Left lung (tissue), 10 donors: ENCODE data around the gene ATRNL1. TPM values are rescaled to one million over a fixed set of nuclear protein-coding genes. Genes with fewer than 3 reads are reported as not detected.

Experiments used
- ATAC-seq: fragments of 200-7000 bp; cut with Tn5 transposase; one replicate; pipeline ENCODE4 v1.9.1; 2020; ENCODE audit warnings: moderate library complexity
- DNase-seq, 4 donors: peaks; one replicate each; pipeline ENCODE4 v3.0.0-alpha.2; 2013 to 2020
- H3K27ac ChIP-seq, 2 donors: fragments of 200-600 bp; sonication (generic) in 1 of 2; one replicate each; pipeline versions ENCODE4 v1.5.0 to v1.8.0; 2020 to 2021
- H3K27me3 ChIP-seq, 2 donors: fragments of 200-600 bp; sonication (generic) in 1 of 2; one replicate each; pipeline versions ENCODE4 v1.5.0 to v1.8.0; 2020 to 2021
- H3K36me3 ChIP-seq, 2 donors: fragments of 200-600 bp; sonication (generic) in 1 of 2; one replicate each; pipeline versions ENCODE4 v1.5.0 to v1.8.0; 2020 to 2021
- H3K4me1 ChIP-seq, 2 donors: fragments of 200-600 bp; one replicate each; pipeline ENCODE4 v1.8.0; 2021
- H3K4me3 ChIP-seq, 2 donors: fragments of 200-600 bp; sonication (generic) in 1 of 2; one replicate each; pipeline versions ENCODE4 v1.5.0 to v1.8.0; 2020 to 2021; ENCODE audit warnings: mild to moderate bottlenecking in 1 of 2
- H3K9me3 ChIP-seq, 2 donors: fragments of 200-600 bp; sonication (generic) in 1 of 2; one replicate each; pipeline versions ENCODE4 v1.5.0 to v1.8.0; 2020 to 2021
- intact Hi-C, 2 donors: fragments of 100-400 bp; cut with DNase I; formaldehyde crosslinking; loops; one replicate each; pipeline versions ENCODE4 v1.11.2 to v1.14.2; 2022
- polyA plus RNA-seq, 6 donors: library from polyadenylated mRNA; unstranded; fragments of 120-200 nt; gene quantifications; one replicate each; pipeline ENCODE4 v1.2.1, GENCODE V29; 2013; ENCODE audit not compliant: insufficient read length in 6 of 6
- total RNA-seq, 2 donors: library from RNA; stranded (reverse); fragmentation: NEBNext Ultra II Directional; extraction: Animal tissue kit (Norgen Biotek cat#: 25700); gene quantifications; one replicate each; pipeline ENCODE4 v1.2.1, GENCODE V29; 2021
- TF ChIP-seq, protein P1 (sequence below), 2 donors: fragments of 200-600 bp; sonication (generic) in 1 of 2; IDR thresholded peaks; one replicate each; pipeline versions ENCODE4 v1.5.0 to v1.8.0; 2021; ENCODE audit warnings: antibody characterized with exemption in 2 of 2
- donor health status: DM: no; HTN: yes; CAD: no.
- donor health status: DM: no; HTN: no; CAD: no.

The ATRNL1 gene
- total and polyA plus RNA-seq, 8 donors = 0.26 to 6.7 (median 5.1) TPM

GRCh38 chr10:115953968-115954367 is 860.8 kb downstream of the ATRNL1 start:
- no peaks in the 10 kb centered on the region for H3K27me3 ChIP-seq
- TF ChIP-seq, protein P1, sequence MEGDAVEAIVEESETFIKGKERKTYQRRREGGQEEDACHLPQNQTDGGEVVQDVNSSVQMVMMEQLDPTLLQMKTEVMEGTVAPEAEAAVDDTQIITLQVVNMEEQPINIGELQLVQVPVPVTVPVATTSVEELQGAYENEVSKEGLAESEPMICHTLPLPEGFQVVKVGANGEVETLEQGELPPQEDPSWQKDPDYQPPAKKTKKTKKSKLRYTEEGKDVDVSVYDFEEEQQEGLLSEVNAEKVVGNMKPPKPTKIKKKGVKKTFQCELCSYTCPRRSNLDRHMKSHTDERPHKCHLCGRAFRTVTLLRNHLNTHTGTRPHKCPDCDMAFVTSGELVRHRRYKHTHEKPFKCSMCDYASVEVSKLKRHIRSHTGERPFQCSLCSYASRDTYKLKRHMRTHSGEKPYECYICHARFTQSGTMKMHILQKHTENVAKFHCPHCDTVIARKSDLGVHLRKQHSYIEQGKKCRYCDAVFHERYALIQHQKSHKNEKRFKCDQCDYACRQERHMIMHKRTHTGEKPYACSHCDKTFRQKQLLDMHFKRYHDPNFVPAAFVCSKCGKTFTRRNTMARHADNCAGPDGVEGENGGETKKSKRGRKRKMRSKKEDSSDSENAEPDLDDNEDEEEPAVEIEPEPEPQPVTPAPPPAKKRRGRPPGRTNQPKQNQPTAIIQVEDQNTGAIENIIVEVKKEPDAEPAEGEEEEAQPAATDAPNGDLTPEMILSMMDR (IDR thresholded peaks at IDR 0.05) = no peak
- H3K27ac ChIP-seq = no peak overlapping the region
- no peaks in the 10 kb centered on the region for H3K9me3 ChIP-seq
- ATAC-seq (no peak), DNase-seq (no peak)
- H3K4me1 ChIP-seq = no peaks in the 10 kb centered on the region
- no peak overlapping the region for H3K4me3 ChIP-seq
- intact Hi-C loops = no loop called here
- no peaks in the 10 kb centered on the region for H3K36me3 ChIP-seq

GRCh38 chr10:115956225-115957011 is 863.3 kb downstream of the ATRNL1 start:
- Histone ChIP-seq H3K9me3 (no peaks in the 10 kb centered on the region), H3K4me3 (no peak overlapping the region), H3K27ac (no peak overlapping the region), H3K4me1 (no peaks in the 10 kb centered on the region), H3K27me3 (no peaks in the 10 kb centered on the region), H3K36me3 (no peaks in the 10 kb centered on the region)
- DNase-seq (no peak), ATAC-seq (no peak)
- intact Hi-C loops = no loop called here
- TF ChIP-seq, protein P1 (IDR thresholded peaks at IDR 0.05) = no peak

- intact Hi-C loops = no loop called here
- Histone ChIP-seq H3K27ac (no peak overlapping the region), H3K36me3 (no peaks in the 10 kb centered on the region), H3K9me3 (no peaks in the 10 kb centered on the region), H3K4me1 (no peaks in the 10 kb centered on the region), H3K27me3 (no peaks in the 10 kb centered on the region), H3K4me3 (no peak overlapping the region)
- ATAC-seq = no peak
- TF ChIP-seq, protein P1 (IDR thresholded peaks at IDR 0.05) = no peak
- no peak for DNase-seq
Measured at GRCh38 chr10:115957012-115957399, 863.8 kb downstream of the ATRNL1 start.

DNA sequence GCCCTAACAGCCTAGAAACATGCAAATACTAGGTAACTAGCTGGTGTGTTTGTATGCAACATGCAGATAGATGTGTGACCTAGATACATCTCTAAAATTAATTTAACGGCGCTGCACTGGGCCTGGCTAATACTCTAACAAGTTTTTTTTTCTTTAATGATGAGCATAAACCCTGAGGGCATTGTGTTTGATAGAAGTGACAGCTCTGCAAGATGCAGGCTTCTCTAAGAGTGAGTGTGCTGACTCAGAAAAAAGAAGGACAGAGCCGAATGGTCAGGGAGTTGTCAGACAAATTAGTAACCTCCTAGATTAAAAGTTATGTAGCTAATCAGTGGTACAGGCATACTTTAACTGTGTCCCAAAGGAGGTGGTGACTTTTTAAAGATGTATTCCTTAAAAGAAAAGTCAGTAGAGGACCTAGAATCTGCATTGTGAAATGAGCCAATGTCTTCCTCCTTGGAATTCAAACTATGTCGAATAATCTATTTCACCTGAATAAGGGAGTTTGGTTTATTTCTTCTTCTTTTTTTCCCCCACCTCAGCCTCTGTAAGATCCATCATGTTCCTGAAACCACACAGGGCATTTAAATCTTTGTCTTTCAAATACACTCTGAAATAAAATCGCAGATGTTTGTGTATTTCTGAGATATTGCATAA is 864.7 kb downstream of the ATRNL1 start:
- ATAC-seq = no peak
- Histone ChIP-seq H3K9me3 (no peaks in the 10 kb centered on the region), H3K4me1 (no peaks in the 10 kb centered on the region), H3K27ac (no peak overlapping the region), H3K36me3 (no peaks in the 10 kb centered on the region), H3K27me3 (no peaks in the 10 kb centered on the region), H3K4me3 (no peak overlapping the region)
- TF ChIP-seq, protein P1 (IDR thresholded peaks at IDR 0.05) = no peak
- intact Hi-C loops = no loop called here
- no peak for DNase-seq

DNA sequence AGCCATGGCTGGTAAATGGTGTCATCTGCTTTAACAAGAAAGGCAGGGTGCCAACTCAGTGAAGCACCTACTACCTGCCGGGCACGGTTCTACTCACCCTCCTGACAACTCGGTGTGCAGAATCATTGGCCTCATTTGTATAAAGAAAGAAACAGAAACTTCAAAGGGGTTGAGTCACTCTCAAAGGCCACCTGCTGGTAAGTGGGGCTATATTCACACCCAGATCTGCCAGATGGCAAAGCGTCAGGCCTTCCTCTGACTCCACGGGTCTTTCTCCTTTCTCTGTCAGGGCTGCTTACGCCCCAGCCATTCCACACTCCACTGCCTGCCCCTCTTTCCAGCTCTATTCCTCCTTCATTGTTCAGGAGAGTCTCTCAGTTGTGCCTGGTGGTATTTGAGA is 870.7 kb downstream of the ATRNL1 start:
- Histone ChIP-seq H3K4me1 (no peaks in the 10 kb centered on the region), H3K9me3 (no peaks in the 10 kb centered on the region), H3K27me3 (no peaks in the 10 kb centered on the region), H3K27ac (no peak overlapping the region), H3K36me3 (no peaks in the 10 kb centered on the region), H3K4me3 (no peak overlapping the region)
- ATAC-seq = no peak
- TF ChIP-seq, protein P1 (IDR thresholded peaks at IDR 0.05) = no peak
- intact Hi-C loops = no loop called here
- DNase-seq = no peak
